ENCODE data around the gene CFAP43. TPM values are rescaled to one million over a fixed set of nuclear protein-coding genes. Genes with fewer than 3 reads are reported as not detected.

The CFAP43 gene
- total and polyA plus RNA-seq, 12 donors = 0.06 to 0.37 (median 0.12) TPM; not detected in 6

GRCh38 chr10:104197364-104197763, 34.8 kb downstream of the CFAP43 start:
- Histone ChIP-seq H3K27ac (no peak overlapping the region), H3K4me1 (no peaks in the 10 kb centered on the region), H3K36me3 (no peaks in the 10 kb centered on the region), H3K27me3 (peaks cover 0 to 4% (median 0%) of the 10 kb centered on the region in 7 donors), H3K4me3 (no peak overlapping the region), H3K9me3 (peaks cover 0 to 7% (median 0%) of the 10 kb centered on the region in 11 donors)
- intact Hi-C loops (cut with DNase I) = no loop called here
- no peak for TF ChIP-seq CTCF (IDR thresholded peaks at IDR 0.05)
- ATAC-seq = no peak
- WGBS, 2 donors = 51 to 62% methylated on average over 2 of the region's 2 CpGs
- no peak for DNase-seq

GRCh38 chr10:104195706-104196105, 36.5 kb downstream of the CFAP43 start:
- H3K27me3 ChIP-seq = peaks cover 0 to 4% (median 0%) of the 10 kb centered on the region in 7 donors
- no peak overlapping the region for H3K27ac ChIP-seq
- intact Hi-C loops (cut with DNase I) = no loop called here
- H3K36me3 ChIP-seq = no peaks in the 10 kb centered on the region
- ATAC-seq = no peak
- H3K9me3 ChIP-seq = no peaks in the 10 kb centered on the region
- 77 to 82% methylated on average over 2 of the region's 2 CpGs for WGBS, 2 donors
- no peak overlapping the region for H3K4me3 ChIP-seq
- no peak for DNase-seq
- no peaks in the 10 kb centered on the region for H3K4me1 ChIP-seq
- TF ChIP-seq CTCF (IDR thresholded peaks at IDR 0.05) = no peak

GRCh38 chr10:104193787-104194186, 38.4 kb downstream of the CFAP43 start:
- Histone ChIP-seq H3K27me3 (peaks cover 0 to 4% (median 0%) of the 10 kb centered on the region in 7 donors), H3K4me1 (no peaks in the 10 kb centered on the region), H3K36me3 (no peaks in the 10 kb centered on the region), H3K27ac (no peak overlapping the region), H3K9me3 (no peaks in the 10 kb centered on the region), H3K4me3 (no peak overlapping the region)
- 72 to 74% methylated on average over 17 of the region's 17 CpGs for WGBS, 2 donors
- no peak for ATAC-seq
- TF ChIP-seq CTCF (IDR thresholded peaks at IDR 0.05) = no peak
- no peak for DNase-seq
- intact Hi-C loops (cut with DNase I) = no loop called here

GRCh38 chr10:104190695-104191094, 41.5 kb downstream of the CFAP43 start:
- DNase-seq = no peak
- no peak for TF ChIP-seq CTCF (IDR thresholded peaks at IDR 0.05)
- no peak overlapping the region for H3K4me3 ChIP-seq
- H3K36me3 ChIP-seq = no peaks in the 10 kb centered on the region
- H3K9me3 ChIP-seq = no peaks in the 10 kb centered on the region
- ATAC-seq = no peak
- no peak overlapping the region for H3K27ac ChIP-seq
- no peaks in the 10 kb centered on the region for H3K4me1 ChIP-seq
- intact Hi-C loops (cut with DNase I) = no loop called here
- peaks cover 0 to 4% (median 0%) of the 10 kb centered on the region in 7 donors for H3K27me3 ChIP-seq
- WGBS, 2 donors = 90 to 91% methylated on average over 5 of the region's 5 CpGs
